Uterus (tissue), 2 donors: ENCODE data around the gene ZNF383.
"Not testable (repeated sequence)": the region's sequence is repeated elsewhere in the genome, so short reads cannot be mapped to it uniquely, and the experiment has no call there.

Experiments
- POLR2A ChIP-seq, 2 donors: fragments of 450-650 bp; IDR thresholded peaks; one replicate each; pipeline ENCODE4 v1.6.1; 2016; ENCODE audit warnings: antibody characterized with exemption in 2 of 2, mild to moderate bottlenecking in 1 of 2, moderate library complexity in 1 of 2
- TF ChIP-seq, protein P1 (sequence below), 4 experiments: fragments of 200-600 bp in 2 of 4; fragments of 450-650 bp in 2 of 4; sonication (generic) in 2 of 4; IDR thresholded peaks; one replicate each; pipeline ENCODE4 v1.5.1; 2016 to 2019; ENCODE audit warnings: antibody characterized with exemption in 4 of 4, mild to moderate bottlenecking in 2 of 4, moderate library complexity in 1 of 4

DNA sequence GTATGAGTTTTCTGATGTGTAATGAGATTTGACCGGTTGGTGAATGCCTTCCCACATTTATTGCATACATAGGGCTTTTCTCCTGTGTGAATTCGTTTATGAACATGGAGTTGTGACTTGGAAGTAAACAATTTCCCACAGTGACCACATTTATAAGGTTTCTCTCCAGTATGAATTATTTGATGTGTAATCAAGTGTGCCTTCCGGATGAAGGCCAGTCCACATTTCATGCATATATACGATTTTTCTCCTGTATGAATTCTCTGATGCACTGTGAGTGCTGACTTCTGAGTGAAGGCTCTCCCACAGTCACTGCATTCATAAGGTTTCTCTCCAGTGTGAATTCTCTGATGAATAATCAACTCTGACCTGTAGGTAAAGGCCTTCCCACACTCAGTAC, 31.9 kb upstream of the ZNF383 start:
- TF ChIP-seq, protein P1, sequence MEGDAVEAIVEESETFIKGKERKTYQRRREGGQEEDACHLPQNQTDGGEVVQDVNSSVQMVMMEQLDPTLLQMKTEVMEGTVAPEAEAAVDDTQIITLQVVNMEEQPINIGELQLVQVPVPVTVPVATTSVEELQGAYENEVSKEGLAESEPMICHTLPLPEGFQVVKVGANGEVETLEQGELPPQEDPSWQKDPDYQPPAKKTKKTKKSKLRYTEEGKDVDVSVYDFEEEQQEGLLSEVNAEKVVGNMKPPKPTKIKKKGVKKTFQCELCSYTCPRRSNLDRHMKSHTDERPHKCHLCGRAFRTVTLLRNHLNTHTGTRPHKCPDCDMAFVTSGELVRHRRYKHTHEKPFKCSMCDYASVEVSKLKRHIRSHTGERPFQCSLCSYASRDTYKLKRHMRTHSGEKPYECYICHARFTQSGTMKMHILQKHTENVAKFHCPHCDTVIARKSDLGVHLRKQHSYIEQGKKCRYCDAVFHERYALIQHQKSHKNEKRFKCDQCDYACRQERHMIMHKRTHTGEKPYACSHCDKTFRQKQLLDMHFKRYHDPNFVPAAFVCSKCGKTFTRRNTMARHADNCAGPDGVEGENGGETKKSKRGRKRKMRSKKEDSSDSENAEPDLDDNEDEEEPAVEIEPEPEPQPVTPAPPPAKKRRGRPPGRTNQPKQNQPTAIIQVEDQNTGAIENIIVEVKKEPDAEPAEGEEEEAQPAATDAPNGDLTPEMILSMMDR (IDR thresholded peaks at IDR 0.05): not testable (repeated sequence)
- not testable (repeated sequence) for TF ChIP-seq POLR2A (IDR thresholded peaks at IDR 0.05)
